ENCODE results near the gene TFF2. TPM values are rescaled to one million over a fixed set of nuclear protein-coding genes. Genes with fewer than 3 reads are reported as not detected.

Gene TFF2, protein sequence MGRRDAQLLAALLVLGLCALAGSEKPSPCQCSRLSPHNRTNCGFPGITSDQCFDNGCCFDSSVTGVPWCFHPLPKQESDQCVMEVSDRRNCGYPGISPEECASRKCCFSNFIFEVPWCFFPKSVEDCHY
- total RNA-seq (ENCODE audit: unreplicated experiment) = not detected
- long read RNA-seq = 0 reads

DNA sequence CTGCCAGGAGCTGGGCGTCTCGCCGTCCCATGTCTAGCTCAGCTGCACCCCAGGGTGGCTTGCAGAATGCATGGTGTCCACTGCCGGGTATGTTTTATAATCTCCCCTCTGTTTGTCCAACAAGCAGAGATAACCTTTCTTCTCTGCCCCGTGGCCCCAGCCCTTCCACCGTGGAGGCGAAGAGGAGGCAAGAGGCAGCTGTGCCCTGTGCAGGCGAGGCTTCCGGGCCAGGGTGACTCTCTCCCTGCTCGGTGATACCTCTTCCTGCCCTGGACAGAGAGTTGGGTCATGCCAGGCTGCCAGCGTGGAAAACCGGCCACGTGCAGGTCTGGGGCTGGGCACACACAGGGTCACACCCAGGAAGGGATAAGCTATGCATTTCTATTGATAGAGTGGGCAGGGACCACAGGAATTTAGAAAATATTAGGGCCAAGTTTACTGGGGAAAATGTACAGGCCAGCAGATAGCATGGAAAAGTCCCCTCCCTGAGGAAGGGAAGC, at the start of gene TFF2:
Gene TFF2, minus strand, starts transcription at position 68 of the 500 bp plus-strand sequence. Its CDS starts 37 bp downstream, at position 31.
- Mint-ChIP-seq H3K27me3 (ENCODE audit: unreplicated experiment) (peaks cover 4% of the 10 kb centered on the region), H3K9me3 (ENCODE audit: unreplicated experiment) (no peaks in the 10 kb centered on the region), H3K36me3 (ENCODE audit: low read depth, unreplicated experiment) (no peaks in the 10 kb centered on the region), H3K27ac (ENCODE audit: unreplicated experiment) (no peak within 1 kb of the TSS), H3K4me1 (ENCODE audit: unreplicated experiment) (peaks cover 6% of the 10 kb centered on the region), H3K4me3 (ENCODE audit: unreplicated experiment) (no peak within 1 kb of the TSS)
- no peak for DNase-seq (ENCODE audit: low spot score)
- TF ChIP-seq, protein P1, sequence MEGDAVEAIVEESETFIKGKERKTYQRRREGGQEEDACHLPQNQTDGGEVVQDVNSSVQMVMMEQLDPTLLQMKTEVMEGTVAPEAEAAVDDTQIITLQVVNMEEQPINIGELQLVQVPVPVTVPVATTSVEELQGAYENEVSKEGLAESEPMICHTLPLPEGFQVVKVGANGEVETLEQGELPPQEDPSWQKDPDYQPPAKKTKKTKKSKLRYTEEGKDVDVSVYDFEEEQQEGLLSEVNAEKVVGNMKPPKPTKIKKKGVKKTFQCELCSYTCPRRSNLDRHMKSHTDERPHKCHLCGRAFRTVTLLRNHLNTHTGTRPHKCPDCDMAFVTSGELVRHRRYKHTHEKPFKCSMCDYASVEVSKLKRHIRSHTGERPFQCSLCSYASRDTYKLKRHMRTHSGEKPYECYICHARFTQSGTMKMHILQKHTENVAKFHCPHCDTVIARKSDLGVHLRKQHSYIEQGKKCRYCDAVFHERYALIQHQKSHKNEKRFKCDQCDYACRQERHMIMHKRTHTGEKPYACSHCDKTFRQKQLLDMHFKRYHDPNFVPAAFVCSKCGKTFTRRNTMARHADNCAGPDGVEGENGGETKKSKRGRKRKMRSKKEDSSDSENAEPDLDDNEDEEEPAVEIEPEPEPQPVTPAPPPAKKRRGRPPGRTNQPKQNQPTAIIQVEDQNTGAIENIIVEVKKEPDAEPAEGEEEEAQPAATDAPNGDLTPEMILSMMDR (IDR thresholded peaks at IDR 0.05; ENCODE audit: unreplicated experiment) = no peak

DNA sequence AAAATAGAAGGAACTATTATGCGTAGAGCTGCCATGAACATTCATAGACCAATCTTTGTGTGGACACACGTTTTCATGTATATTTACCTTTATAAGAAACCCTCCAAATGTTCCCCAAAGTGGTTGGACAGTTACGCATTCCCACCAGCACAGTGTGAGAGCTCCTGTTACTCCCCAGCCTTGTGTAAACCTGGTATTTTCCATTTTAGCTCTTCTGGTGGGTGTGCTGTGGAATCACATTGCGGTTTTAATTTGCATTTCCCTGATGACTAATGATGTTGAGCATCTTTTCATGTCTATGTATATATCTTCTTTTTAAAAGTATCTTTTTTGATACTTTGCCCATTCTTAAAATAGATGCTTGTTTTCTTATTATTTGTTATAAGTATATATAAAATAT, 49.7 kb upstream of the TFF2 start:
- no peak overlapping the region for H3K27ac Mint-ChIP-seq (ENCODE audit: unreplicated experiment)

DNA sequence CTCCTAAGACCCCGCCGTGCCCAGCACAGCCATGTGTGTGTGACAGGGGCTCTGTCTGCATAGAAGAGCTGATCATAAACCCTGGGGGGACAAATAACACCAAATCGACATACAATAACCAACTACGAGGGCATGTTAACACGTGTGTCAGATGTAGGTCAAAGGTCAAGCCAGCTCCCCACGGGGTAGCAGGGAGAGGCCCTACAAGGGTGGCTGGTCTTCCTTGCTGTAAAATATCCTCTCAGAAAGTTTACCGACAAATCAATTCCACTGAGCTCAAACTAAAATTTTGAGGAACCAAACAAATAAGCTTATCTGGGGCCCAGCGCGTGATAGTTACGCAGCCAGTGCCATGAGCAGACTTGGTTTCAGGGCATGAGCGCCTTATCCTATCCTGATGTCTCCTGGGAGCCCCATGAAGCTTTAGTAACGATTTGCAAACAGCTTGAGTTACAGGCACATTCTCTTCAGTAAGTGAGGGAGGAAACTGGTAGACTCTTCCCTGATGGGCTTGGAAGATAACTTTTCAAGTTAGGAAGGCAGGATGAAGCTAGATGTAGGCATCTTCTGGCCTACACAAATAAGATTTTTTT, 47.7 kb upstream of the TFF2 start:
- Mint-ChIP-seq H3K9me3 (ENCODE audit: unreplicated experiment) (no peaks in the 10 kb centered on the region), H3K36me3 (ENCODE audit: low read depth, unreplicated experiment) (peaks cover 5% of the 10 kb centered on the region), H3K4me1 (ENCODE audit: unreplicated experiment) (peaks cover 3% of the 10 kb centered on the region), H3K27ac (ENCODE audit: unreplicated experiment) (no peak overlapping the region), H3K4me3 (ENCODE audit: unreplicated experiment) (no peak overlapping the region), H3K27me3 (ENCODE audit: unreplicated experiment) (peaks cover 5% of the 10 kb centered on the region)
- TF ChIP-seq, protein P1 (IDR thresholded peaks at IDR 0.05; ENCODE audit: unreplicated experiment) = no peak
- DNase-seq (ENCODE audit: low spot score) = no peak

More for the DNA sequence above, 49.7 kb upstream of the TFF2 start:
- Mint-ChIP-seq H3K27me3 (ENCODE audit: unreplicated experiment) (peaks cover 5% of the 10 kb centered on the region), H3K36me3 (ENCODE audit: low read depth, unreplicated experiment) (peaks cover 5% of the 10 kb centered on the region), H3K9me3 (ENCODE audit: unreplicated experiment) (no peaks in the 10 kb centered on the region), H3K4me3 (ENCODE audit: unreplicated experiment) (no peak overlapping the region), H3K4me1 (ENCODE audit: unreplicated experiment) (peaks cover 3% of the 10 kb centered on the region)
- TF ChIP-seq, protein P1 (IDR thresholded peaks at IDR 0.05; ENCODE audit: unreplicated experiment) = no peak
- DNase-seq (ENCODE audit: low spot score) = no peak

DNA sequence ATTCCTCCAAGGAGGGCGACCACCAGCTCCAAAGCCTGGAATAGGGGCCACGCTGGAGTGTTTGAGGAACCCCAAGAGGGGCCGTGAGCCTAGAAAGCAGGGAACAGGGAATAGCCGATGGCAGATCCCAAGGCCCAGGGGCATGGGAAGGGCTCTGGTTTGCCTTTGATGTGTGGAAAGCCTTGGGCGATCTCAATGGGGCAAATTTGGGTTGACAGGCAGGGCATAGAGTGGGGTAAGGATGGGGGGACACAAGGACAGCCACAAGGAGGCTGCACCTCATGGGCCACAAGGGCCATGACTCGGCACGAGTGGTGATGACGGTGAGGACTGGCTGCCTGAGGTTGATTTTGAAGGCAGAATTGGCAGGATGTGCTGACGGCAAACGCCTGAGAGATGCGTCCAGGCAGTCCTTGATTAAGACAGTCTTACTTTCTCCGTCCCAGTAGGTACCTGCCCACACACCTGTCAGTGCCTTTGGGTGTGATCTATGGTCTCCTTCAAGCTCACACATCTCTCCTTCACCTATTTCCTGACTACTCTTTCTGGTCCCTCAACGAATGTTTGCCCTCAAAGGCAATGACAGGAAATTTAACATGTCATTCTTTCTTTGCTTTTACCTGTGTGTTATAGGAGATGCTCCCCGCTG, 47.1 kb upstream of the TFF2 start:
- peaks cover 3% of the 10 kb centered on the region for H3K4me1 Mint-ChIP-seq (ENCODE audit: unreplicated experiment)
- peaks cover 5% of the 10 kb centered on the region for H3K36me3 Mint-ChIP-seq (ENCODE audit: low read depth, unreplicated experiment)
- TF ChIP-seq, protein P1 (IDR thresholded peaks at IDR 0.05; ENCODE audit: unreplicated experiment) = no peak
- H3K27ac Mint-ChIP-seq (ENCODE audit: unreplicated experiment) = no peak overlapping the region
- H3K27me3 Mint-ChIP-seq (ENCODE audit: unreplicated experiment) = peaks cover 5% of the 10 kb centered on the region
- DNase-seq (ENCODE audit: low spot score) = no peak
- H3K9me3 Mint-ChIP-seq (ENCODE audit: unreplicated experiment) = no peaks in the 10 kb centered on the region
- H3K4me3 Mint-ChIP-seq (ENCODE audit: unreplicated experiment) = no peak overlapping the region
